Thymus (tissue), 11 donors: ENCODE results near the gene CRIP1. TPM values are rescaled to one million over a fixed set of nuclear protein-coding genes. Genes with fewer than 3 reads are reported as not detected.

ENCODE experiments used
- DNase-seq, 9 donors: peaks; one replicate each; pipeline ENCODE4 v3.0.0-alpha.2; 2013; ENCODE audit warnings: low spot score in 9 of 9, low read depth in 6 of 9, missing footprints in 1 of 9
- H3K27ac ChIP-seq, 2 donors: one replicate each; pipeline ENCODE4 v1.5.1; 2013; ENCODE audit warnings: control low read depth in 1 of 2, low read depth in 1 of 2, low read length in 1 of 2, mild to moderate bottlenecking in 1 of 2, moderate library complexity in 1 of 2
- H3K27me3 ChIP-seq, 2 donors: one replicate each; pipeline ENCODE4 v1.5.1; 2013; ENCODE audit warnings: low read length in 1 of 2; ENCODE audit not compliant: control insufficient read depth in 2 of 2, insufficient read depth in 1 of 2
- H3K36me3 ChIP-seq, 2 donors: one replicate each; pipeline ENCODE4 v1.5.1; 2013; ENCODE audit warnings: low read length in 1 of 2, mild to moderate bottlenecking in 1 of 2, moderate library complexity in 1 of 2; ENCODE audit not compliant: control insufficient read depth in 2 of 2, insufficient read depth in 2 of 2
- H3K4me1 ChIP-seq, 2 donors: one replicate each; pipeline ENCODE4 v1.5.1; 2013; ENCODE audit warnings: low read length in 2 of 2; ENCODE audit not compliant: control insufficient read depth in 2 of 2, insufficient read depth in 2 of 2
- H3K4me3 ChIP-seq, 2 donors: one replicate each; pipeline ENCODE4 v1.5.1; 2013; ENCODE audit warnings: low read length in 2 of 2, control low read depth in 1 of 2, mild to moderate bottlenecking in 1 of 2
- H3K9me3 ChIP-seq, 2 donors: one replicate each; pipeline ENCODE4 v1.5.1; 2013; ENCODE audit warnings: low read length in 1 of 2, mild to moderate bottlenecking in 1 of 2; ENCODE audit not compliant: control insufficient read depth in 2 of 2, insufficient read depth in 1 of 2
- WGBS: extraction: QIAGEN DNeasy Blood & Tissue Kit; methylation state at CpG from one replicate; pipeline ENCODE4 v1.1.7; 2013; 5-methylcytosine and 5-hydroxymethylcytosine counted together
- polyA plus RNA-seq: library from polyadenylated mRNA; stranded (reverse); fragments of 200-250 nt; gene quantifications from one replicate; pipeline ENCODE4 v1.2.3, GENCODE V29; 2013
- total RNA-seq: library from RNA; stranded (reverse); fragments of 120-200 nt; gene quantifications from one replicate; pipeline ENCODE4 v1.2.4, GENCODE V29; 2013
- donor health status: healthy.

Gene CRIP1
- total and polyA plus RNA-seq, 2 donors, result 108 to 471 TPM

- Histone ChIP-seq H3K9me3 (peaks cover 3 to 11% of the 10 kb centered on the region in 2 donors), H3K36me3 (peaks cover 45 to 71% of the 10 kb centered on the region in 2 donors), H3K4me3 (no peak overlapping the region), H3K27ac (no peak overlapping the region), H3K27me3 (no peaks in the 10 kb centered on the region), H3K4me1 (no peaks in the 10 kb centered on the region)
- no peak for DNase-seq
- 93% methylated on average over 9 of the region's 9 CpGs for WGBS
These were observed 45.7 kb upstream of the CRIP1 start for GRCh38 chr14:105440992-105441391.

GRCh38 chr14:105442125-105442524 is 44.6 kb upstream of the CRIP1 start:
- no peaks in the 10 kb centered on the region for H3K27me3 ChIP-seq
- no peak overlapping the region for H3K4me3 ChIP-seq
- H3K4me1 ChIP-seq, result no peaks in the 10 kb centered on the region
- peaks cover 2 to 3% of the 10 kb centered on the region in 2 donors for H3K9me3 ChIP-seq
- DNase-seq, result no peak
- H3K36me3 ChIP-seq, result peaks cover 41 to 74% of the 10 kb centered on the region in 2 donors
- H3K27ac ChIP-seq, result no peak overlapping the region
- WGBS, result 85% methylated on average over 17 of the region's 17 CpGs

- Histone ChIP-seq H3K9me3 (peaks cover 0 to 2% of the 10 kb centered on the region in 2 donors), H3K27ac (no peak overlapping the region), H3K36me3 (peaks cover 40 to 73% of the 10 kb centered on the region in 2 donors), H3K27me3 (no peaks in the 10 kb centered on the region), H3K4me1 (no peaks in the 10 kb centered on the region), H3K4me3 (no peak overlapping the region)
- no peak for DNase-seq
- 90% methylated on average over 12 of the region's 12 CpGs for WGBS
These were observed 43.9 kb upstream of the CRIP1 start for GRCh38 chr14:105442834-105443233.

- H3K27me3 ChIP-seq, result no peaks in the 10 kb centered on the region
- H3K36me3 ChIP-seq, result peaks cover 35 to 63% of the 10 kb centered on the region in 2 donors
- no peaks in the 10 kb centered on the region for H3K4me1 ChIP-seq
- peaks cover 0 to 2% of the 10 kb centered on the region in 2 donors for H3K9me3 ChIP-seq
- DNase-seq, result no peak
- WGBS, result 98% methylated on average over 17 of the region's 17 CpGs
- H3K27ac ChIP-seq, result no peak overlapping the region
- H3K4me3 ChIP-seq, result no peak overlapping the region
These were observed 41.8 kb upstream of the CRIP1 start for GRCh38 chr14:105444859-105445258.

- H3K27ac ChIP-seq, result no peak overlapping the region
- H3K27me3 ChIP-seq, result no peaks in the 10 kb centered on the region
- 97% methylated on average over 24 of the region's 24 CpGs for WGBS
- no peaks in the 10 kb centered on the region for H3K4me1 ChIP-seq
- H3K36me3 ChIP-seq, result peaks cover 36 to 63% of the 10 kb centered on the region in 2 donors
- DNase-seq, result no peak
- H3K4me3 ChIP-seq, result no peak overlapping the region
- H3K9me3 ChIP-seq, result peaks cover 0 to 2% of the 10 kb centered on the region in 2 donors
These were observed 41.4 kb upstream of the CRIP1 start for GRCh38 chr14:105445290-105445689.

- Histone ChIP-seq H3K4me3 (no peak overlapping the region), H3K4me1 (no peaks in the 10 kb centered on the region), H3K9me3 (peaks cover 0 to 2% of the 10 kb centered on the region in 2 donors), H3K27ac (no peak overlapping the region), H3K36me3 (peaks cover 37 to 64% of the 10 kb centered on the region in 2 donors), H3K27me3 (no peaks in the 10 kb centered on the region)
- WGBS, result 96% methylated on average over 26 of the region's 26 CpGs
- no peak for DNase-seq
These were observed 40.5 kb upstream of the CRIP1 start for GRCh38 chr14:105445901-105446845.

GRCh38 chr14:105446971-105447370 is 39.7 kb upstream of the CRIP1 start:
- WGBS, result 90% methylated on average over 14 of the region's 14 CpGs
- no peaks in the 10 kb centered on the region for H3K27me3 ChIP-seq
- H3K36me3 ChIP-seq, result peaks cover 39 to 68% of the 10 kb centered on the region in 2 donors
- DNase-seq, result no peak
- peaks cover 0 to 2% of the 10 kb centered on the region in 2 donors for H3K9me3 ChIP-seq
- H3K4me1 ChIP-seq, result no peaks in the 10 kb centered on the region
- no peak overlapping the region for H3K4me3 ChIP-seq
- no peak overlapping the region for H3K27ac ChIP-seq

GRCh38 chr14:105447651-105448640 is 38.7 kb upstream of the CRIP1 start:
- Histone ChIP-seq H3K4me1 (no peaks in the 10 kb centered on the region), H3K36me3 (peaks cover 40 to 65% of the 10 kb centered on the region in 2 donors), H3K4me3 (no peak overlapping the region), H3K27me3 (no peaks in the 10 kb centered on the region), H3K9me3 (no peaks in the 10 kb centered on the region), H3K27ac (no peak overlapping the region)
- 98% methylated on average over 31 of the region's 31 CpGs for WGBS
- DNase-seq, result no peak
